Measurements from ENCODE around the gene RITA1. TPM values are rescaled to one million over a fixed set of nuclear protein-coding genes. Genes with fewer than 3 reads are reported as not detected.

The RITA1 gene
- total RNA-seq, 2 donors from 2014 or later: 19.6 to 27.3 TPM

- no peaks in the 10 kb centered on the region for H3K9me3 Mint-ChIP-seq
- peaks cover 0 to 3% of the 10 kb centered on the region in 2 donors for H3K4me1 Mint-ChIP-seq (ENCODE audit: low read depth in 2 of 2)
- no peak for ATAC-seq
- no peaks in the 10 kb centered on the region for H3K27me3 Mint-ChIP-seq
- no peaks in the 10 kb centered on the region for H3K36me3 Mint-ChIP-seq
- DNase-seq (ENCODE audit: low spot score): no peak
- H3K27ac Mint-ChIP-seq: peak overlapping the region in 1 of 2 donors; percentile 76
- H3K4me3 Mint-ChIP-seq: no peak overlapping the region
Observed at GRCh38 chr12:113239811-113240331, 54.4 kb downstream of the RITA1 start.

- peak overlapping the region in 1 of 2 donors; percentile 76 for H3K27ac Mint-ChIP-seq
- peaks cover 0 to 3% of the 10 kb centered on the region in 2 donors for H3K4me1 Mint-ChIP-seq (ENCODE audit: low read depth in 2 of 2)
- no peak overlapping the region for H3K4me3 Mint-ChIP-seq
- ATAC-seq: no peak
- H3K27me3 Mint-ChIP-seq: no peaks in the 10 kb centered on the region
- no peaks in the 10 kb centered on the region for H3K9me3 Mint-ChIP-seq
- no peaks in the 10 kb centered on the region for H3K36me3 Mint-ChIP-seq
- no peak for DNase-seq (ENCODE audit: low spot score)
Observed at GRCh38 chr12:113240395-113240794, 54.9 kb downstream of the RITA1 start.

- no peaks in the 10 kb centered on the region for H3K27me3 Mint-ChIP-seq
- H3K9me3 Mint-ChIP-seq: no peaks in the 10 kb centered on the region
- H3K4me1 Mint-ChIP-seq (ENCODE audit: low read depth in 2 of 2): no peaks in the 10 kb centered on the region
Observed at GRCh38 chr12:113241191-113242025, 55.9 kb downstream of the RITA1 start.

More at GRCh38 chr12:113241191-113242025, 55.9 kb downstream of the RITA1 start:
- Mint-ChIP-seq H3K4me3 (no peak overlapping the region), H3K27ac (peak overlapping the region in 1 of 2 donors; percentile 76), H3K36me3 (no peaks in the 10 kb centered on the region)
- no peak for ATAC-seq
- DNase-seq (ENCODE audit: low spot score): no peak

Other genes with a start within 250 kb of the RITA1 start
- 10 to 100 TPM; 20.1 to 22.5 TPM for gene OAS3, start 247.2 kb upstream of the RITA1 start, total RNA-seq
- gene OAS2, start 207.2 kb upstream of the RITA1 start, total RNA-seq: 10 to 100 TPM; 59.2 to 69.7 TPM
- 1 to 10 TPM in 1 of 2 donors, not detected in 1; 1.2 TPM for gene DTX1, start 129.0 kb upstream of the RITA1 start, total RNA-seq
- not detected for gene RASAL1, start 50.0 kb upstream of the RITA1 start, total RNA-seq
- under 1 TPM in 1 of 2 donors, not detected in 1; 0.28 TPM for gene CFAP73, start 36.0 kb upstream of the RITA1 start, total RNA-seq
- gene DDX54, start 243 bp upstream of the RITA1 start, total RNA-seq: 100 to 1,000 TPM in 1 of 2 donors, 10 to 100 TPM in 1; 85.8 to 143 TPM
- 10 to 100 TPM; 14.1 to 43.6 TPM for gene TPCN1, start 35.7 kb downstream of the RITA1 start, total RNA-seq
- 10 to 100 TPM; 19.9 to 28.3 TPM for gene SLC8B1, start 149.4 kb downstream of the RITA1 start, total RNA-seq
- 10 to 100 TPM; 23.2 to 26.8 TPM for gene PLBD2, start 172.9 kb downstream of the RITA1 start, total RNA-seq
- gene SDS, start 218.2 kb downstream of the RITA1 start, total RNA-seq: not detected
- gene SDSL, start 236.7 kb downstream of the RITA1 start, total RNA-seq: 1 to 10 TPM in 1 of 2 donors, under 1 TPM in 1; 0.76 to 2.6 TPM

Data from natural killer cell treated with Interleukin-12 subunit alpha and Interleukin-12 subunit beta and Interleukin-15 and Interleukin-18, amount 100 ng/mL, for 72 hours (primary cell).